ENCODE data around the gene FOSB. TPM values are rescaled to one million over a fixed set of nuclear protein-coding genes. Genes with fewer than 3 reads are reported as not detected.

The FOSB gene
- total RNA-seq, 1 donor from 2014 or later, result 21.2 TPM

GRCh38 chr19:45485305-45486077, 17.7 kb downstream of the FOSB start:
- DNase-seq, result peak; percentile 93

- DNase-seq, result no peak
Observed at GRCh38 chr19:45488708-45489107, 20.9 kb downstream of the FOSB start.

- no peak for DNase-seq
Observed at GRCh38 chr19:45489216-45489855, 21.5 kb downstream of the FOSB start.

- DNase-seq, result no peak
Observed at GRCh38 chr19:45492137-45492626, 24.4 kb downstream of the FOSB start.

GRCh38 chr19:45492627-45493470, 25.1 kb downstream of the FOSB start:
- peak; percentile 30 for DNase-seq

GRCh38 chr19:45494261-45494916, 26.6 kb downstream of the FOSB start:
- no peak for DNase-seq

- no peak for DNase-seq
Observed at GRCh38 chr19:45495178-45495577, 27.4 kb downstream of the FOSB start.

GRCh38 chr19:45496349-45496953, 28.7 kb downstream of the FOSB start:
- no peak for DNase-seq

GRCh38 chr19:45497791-45498190, 30.0 kb downstream of the FOSB start:
- no peak for DNase-seq

- DNase-seq, result no peak
Observed at GRCh38 chr19:45498411-45499195, 30.8 kb downstream of the FOSB start, which contains the start of gene PPM1N. TSS of gene PPM1N (plus strand) at chr19:45498443. CDS start at chr19:45498473, 30 bp downstream.

- DNase-seq, result no peak
Observed at GRCh38 chr19:45499196-45500180, 31.7 kb downstream of the FOSB start.

GRCh38 chr19:45500918-45501729, 33.3 kb downstream of the FOSB start:
- no peak for DNase-seq

GRCh38 chr19:45501730-45502014, 33.9 kb downstream of the FOSB start:
- DNase-seq, result no peak

- DNase-seq, result no peak
Observed at GRCh38 chr19:45502111-45502510, 34.3 kb downstream of the FOSB start.

GRCh38 chr19:45503909-45504308, 36.1 kb downstream of the FOSB start:
- no peak for DNase-seq

GRCh38 chr19:45505151-45505995, 37.6 kb downstream of the FOSB start:
- DNase-seq, result no peak

GRCh38 chr19:45505996-45506245, 38.1 kb downstream of the FOSB start:
- no peak for DNase-seq
